HG03108 (cell line): ENCODE results near the gene LIPM.
"Not testable (repeated sequence)": the region's sequence is repeated elsewhere in the genome, so short reads cannot be mapped to it uniquely, and the experiment has no call there.

ENCODE experiments used
- ATAC-seq: cut with Tn5 transposase; IDR thresholded peaks from one replicate; pipeline ENCODE4 v1.9.1; 2021; ENCODE audit warnings: moderate library complexity; ENCODE audit not compliant: unreplicated experiment

LIPM gene

GRCh38 chr10:88837632-88838031, 35.1 kb downstream of the LIPM start:
- not testable (repeated sequence) for ATAC-seq

DNA sequence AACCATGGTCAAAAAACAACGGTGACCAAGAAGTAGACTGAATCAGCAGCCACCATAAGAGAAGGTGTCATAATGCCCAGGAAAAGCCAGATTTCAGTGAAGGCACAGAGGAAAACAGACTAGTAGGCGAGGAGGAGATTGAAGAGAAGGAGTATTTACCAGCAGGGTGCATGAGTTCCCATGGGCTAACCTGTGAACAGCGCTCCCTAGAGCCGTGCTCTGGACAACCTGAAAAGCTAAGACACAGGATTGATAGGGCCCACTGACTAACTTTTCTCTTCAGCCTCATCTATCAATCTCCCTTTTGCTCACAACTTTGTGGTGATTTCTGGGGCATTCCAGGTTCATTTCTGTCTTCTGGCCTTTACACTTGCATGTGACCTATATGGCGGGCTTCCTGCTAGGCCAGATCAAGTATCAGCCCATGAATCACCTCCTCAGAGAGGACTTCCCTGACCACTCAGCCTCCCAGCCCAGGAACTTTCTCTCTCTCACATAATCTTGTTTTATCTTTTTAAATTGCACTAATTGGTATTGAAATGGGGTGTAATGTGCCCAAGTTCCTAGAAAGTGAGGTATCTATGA, 36.3 kb downstream of the LIPM start:
- no peak for ATAC-seq

DNA sequence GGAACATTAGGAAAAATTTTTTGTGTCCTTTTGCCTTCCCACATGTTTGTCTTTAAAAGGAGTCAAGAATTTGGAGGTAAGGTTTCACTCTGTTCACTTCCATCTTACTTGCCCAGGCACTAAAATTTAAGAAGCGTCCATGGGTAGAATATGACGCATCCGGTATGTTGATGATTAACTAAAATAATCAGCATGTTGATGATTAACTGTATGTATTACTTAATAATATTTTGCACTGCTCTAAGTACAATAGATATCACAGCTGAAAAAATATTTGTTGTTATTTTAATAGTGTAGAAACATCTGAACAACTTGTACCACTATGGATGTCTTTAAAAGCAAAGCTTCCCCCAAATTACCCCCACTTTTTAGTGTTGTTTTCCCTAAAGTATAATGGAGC, 37.6 kb downstream of the LIPM start:
- ATAC-seq, result no peak

DNA sequence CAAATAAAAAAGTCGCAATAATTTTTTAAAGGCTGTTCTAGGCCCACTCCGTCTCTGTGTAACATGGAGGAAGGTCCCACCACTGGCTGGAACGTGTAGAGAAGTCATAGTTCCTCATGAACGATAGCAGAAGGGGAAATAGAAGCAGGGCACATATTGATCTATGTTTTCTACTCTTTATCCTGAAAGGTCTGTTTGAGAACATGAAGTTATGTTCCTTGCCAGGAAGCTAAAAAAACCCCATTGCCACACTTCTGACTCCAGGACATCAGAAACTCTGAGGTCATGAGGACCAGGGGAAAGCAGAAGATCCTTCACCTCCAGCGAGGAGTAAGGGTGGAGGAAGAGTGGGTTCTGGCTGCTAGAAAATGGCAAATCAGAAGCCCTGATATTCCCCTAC, 38.4 kb downstream of the LIPM start:
- no peak for ATAC-seq

DNA sequence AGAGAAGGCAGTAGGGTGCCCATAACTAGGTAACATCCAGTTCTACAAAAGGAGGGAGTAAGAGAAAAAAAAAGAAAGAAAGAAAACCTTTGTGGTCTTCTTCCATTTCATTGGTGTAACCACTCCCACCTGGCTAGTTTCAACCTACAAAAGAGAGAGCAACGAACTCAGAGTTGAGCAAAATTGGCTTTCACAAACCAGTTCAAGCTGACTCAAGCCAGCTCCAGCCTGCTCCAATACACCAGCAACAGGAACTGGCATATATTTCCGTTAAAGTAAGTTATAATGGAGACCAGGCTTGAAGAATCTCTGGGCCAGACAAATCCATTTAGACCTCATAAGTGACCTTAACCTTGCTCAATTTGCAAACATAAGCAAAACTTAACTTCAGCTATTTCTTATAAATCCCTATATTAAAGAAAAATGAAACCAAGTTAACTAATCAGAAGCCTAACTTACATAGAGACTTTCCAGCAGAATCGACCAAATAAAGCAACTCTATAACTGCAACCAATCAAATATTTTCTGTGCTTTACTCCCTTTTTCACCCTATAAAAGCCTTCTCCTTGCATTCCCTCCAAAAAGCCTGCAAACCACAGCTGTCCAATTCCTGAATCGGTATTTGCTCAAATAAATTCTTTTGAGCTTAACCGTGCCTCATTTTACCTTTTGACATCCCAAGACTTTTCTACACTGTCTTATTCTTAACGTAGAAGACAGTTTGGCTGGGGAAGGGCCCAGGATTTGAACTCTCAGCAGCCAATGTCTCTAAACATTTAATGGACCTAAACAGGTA, 39.0 kb downstream of the LIPM start:
- ATAC-seq, result no peak

- ATAC-seq, result no peak
These were observed 40.6 kb downstream of the LIPM start for GRCh38 chr10:88843171-88843570.

DNA sequence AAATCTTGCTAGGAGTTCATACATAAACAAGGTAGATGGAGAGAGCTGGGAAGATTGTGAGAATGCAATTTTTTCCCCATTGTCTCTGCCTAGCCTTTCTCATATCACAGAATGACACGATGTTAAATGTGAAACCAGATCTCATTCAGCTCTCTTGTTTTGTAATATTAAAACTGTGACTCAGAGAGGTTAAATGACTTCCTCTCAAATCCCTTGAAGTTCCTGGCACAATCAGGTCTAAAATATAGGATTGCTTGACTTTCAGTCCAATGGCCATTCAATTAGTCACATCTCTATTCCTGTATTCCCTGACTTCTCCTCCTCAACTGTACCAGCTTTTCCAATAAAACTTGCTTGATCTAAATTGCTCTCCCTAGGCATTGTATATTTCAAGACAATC, 46.0 kb downstream of the LIPM start:
- no peak for ATAC-seq

- no peak for ATAC-seq
These were observed 46.7 kb downstream of the LIPM start for GRCh38 chr10:88849234-88849633.

GRCh38 chr10:88850712-88851111, 48.2 kb downstream of the LIPM start:
- ATAC-seq, result no peak

DNA sequence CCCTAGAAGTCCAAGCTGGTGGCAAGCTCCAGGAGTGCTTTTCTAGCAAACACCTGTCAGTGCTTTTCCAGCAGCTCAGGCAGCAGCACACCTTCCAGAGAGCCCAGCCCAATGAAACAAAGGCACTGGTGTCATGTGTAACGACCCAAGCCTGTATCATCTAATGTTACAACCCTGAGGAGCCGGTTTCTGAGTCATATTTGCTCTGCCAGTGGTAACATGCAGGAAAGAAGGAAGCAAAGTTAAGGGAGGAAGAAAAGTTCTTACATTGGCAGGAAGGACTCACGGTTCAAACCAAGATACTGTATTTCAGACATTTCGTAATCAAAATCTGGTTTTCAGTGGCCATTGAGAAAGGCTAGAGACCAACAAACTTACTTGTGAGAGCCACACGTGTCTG, 49.2 kb downstream of the LIPM start, which contains the start of gene ANKRD22:
TSS of gene ANKRD22 (minus strand) at position 139 of the 400 bp plus-strand sequence. CDS start 237 bp downstream, outside the sequence.
- no peak for ATAC-seq

- ATAC-seq, result no peak
These were observed 49.8 kb downstream of the LIPM start for GRCh38 chr10:88852327-88852726.

- ATAC-seq, result no peak
These were observed 50.8 kb downstream of the LIPM start for GRCh38 chr10:88853155-88853881.

GRCh38 chr10:88854684-88855083, 52.2 kb downstream of the LIPM start:
- no peak for ATAC-seq

- no peak for ATAC-seq
These were observed 55.3 kb downstream of the LIPM start for GRCh38 chr10:88857831-88858230.

DNA sequence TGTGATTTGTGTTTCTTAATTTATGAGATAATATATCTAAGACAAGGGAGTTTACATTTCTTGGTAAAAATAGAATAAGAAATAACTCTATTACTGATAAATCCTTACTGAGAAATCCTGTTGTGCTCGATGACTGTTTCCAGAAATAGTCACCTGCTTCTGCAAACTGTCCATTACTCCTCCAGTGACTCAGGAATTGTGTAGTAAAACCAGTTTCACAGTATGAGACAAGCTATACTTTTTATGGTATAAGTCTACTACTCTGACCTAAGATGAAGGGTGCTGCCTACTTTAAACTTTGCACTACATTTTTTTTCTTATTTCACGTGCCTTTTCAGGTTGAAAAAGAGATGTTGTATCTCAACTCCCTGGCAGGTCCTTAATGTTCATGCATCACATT, 56.0 kb downstream of the LIPM start:
- ATAC-seq, result no peak

- ATAC-seq, result no peak
These were observed 58.5 kb downstream of the LIPM start for GRCh38 chr10:88861036-88861435.

DNA sequence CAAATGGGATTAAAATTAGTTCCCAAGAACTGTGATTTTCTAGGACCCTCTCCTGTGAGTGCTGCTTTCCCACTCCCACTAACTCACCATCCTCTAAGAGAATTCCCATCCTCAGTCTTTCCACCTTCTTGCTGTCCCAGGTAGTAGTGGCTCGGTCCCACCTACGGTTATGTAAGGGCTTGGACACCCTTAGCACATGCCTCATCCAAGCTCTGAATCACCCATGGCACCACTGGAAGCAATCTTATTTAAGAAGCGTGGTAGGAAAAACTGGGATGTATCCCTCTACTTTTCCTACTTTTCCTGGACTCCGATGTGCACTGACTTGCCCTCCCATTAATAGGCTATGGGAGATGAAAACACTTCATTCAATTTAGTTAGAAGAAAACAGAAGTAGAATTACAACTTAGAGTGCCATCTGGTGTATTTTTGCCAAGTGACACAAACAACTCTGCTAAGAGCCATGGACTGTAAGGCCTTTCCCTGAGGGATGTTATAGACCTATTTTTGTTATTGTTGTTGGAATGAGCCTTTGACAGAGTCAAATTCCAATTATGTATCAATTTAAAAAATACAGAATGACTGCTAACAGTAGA, 62.8 kb downstream of the LIPM start:
- no peak for ATAC-seq

DNA sequence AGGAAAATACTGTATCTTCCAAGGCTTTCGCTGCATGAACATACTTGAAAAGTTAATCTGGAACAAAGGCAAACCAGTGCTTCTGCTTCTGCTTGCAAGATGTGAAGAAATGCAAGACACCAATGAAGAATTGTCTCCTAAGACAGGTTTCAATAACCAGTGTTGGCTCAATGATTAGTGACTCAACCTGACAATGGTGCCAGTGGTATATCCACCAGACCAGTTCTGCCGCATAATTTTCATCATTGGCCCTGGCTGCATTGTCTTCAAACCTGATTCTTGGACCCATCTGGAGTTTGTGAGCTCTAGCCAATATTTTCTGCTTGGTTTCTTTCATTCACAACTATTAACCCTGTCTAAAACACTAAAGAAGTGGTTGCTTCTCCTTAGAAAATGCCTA, 63.9 kb downstream of the LIPM start:
- no peak for ATAC-seq

- no peak for ATAC-seq
These were observed 67.6 kb downstream of the LIPM start for GRCh38 chr10:88870089-88870488.
